ENCODE measurements around the gene RYR3.
A peak's percentile ranks its signal among the peaks of the same experiment; 100 is the strongest.

The RYR3 gene

DNA sequence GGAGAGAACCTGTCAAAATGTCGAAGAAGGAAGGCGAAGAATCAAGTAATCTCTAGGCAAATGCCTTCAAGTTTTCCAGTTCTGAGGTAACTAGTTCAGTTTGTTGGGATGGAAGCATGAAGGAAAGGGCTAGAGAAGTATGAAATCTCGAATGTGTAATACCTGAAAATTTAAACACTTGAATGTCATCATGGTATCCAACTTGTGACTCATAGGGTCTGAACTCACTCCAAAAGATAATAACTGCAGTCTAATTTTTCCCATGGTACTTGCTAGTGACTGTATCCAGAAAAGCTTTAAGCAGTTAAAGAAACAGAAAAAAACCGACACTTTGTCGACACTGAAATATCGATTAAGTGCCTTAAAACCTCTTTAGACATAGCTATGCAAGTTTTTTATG lies 554.6 kb downstream of the RYR3 start:
- peak overlapping the region; percentile 72 for H3K27ac ChIP-seq

DNA sequence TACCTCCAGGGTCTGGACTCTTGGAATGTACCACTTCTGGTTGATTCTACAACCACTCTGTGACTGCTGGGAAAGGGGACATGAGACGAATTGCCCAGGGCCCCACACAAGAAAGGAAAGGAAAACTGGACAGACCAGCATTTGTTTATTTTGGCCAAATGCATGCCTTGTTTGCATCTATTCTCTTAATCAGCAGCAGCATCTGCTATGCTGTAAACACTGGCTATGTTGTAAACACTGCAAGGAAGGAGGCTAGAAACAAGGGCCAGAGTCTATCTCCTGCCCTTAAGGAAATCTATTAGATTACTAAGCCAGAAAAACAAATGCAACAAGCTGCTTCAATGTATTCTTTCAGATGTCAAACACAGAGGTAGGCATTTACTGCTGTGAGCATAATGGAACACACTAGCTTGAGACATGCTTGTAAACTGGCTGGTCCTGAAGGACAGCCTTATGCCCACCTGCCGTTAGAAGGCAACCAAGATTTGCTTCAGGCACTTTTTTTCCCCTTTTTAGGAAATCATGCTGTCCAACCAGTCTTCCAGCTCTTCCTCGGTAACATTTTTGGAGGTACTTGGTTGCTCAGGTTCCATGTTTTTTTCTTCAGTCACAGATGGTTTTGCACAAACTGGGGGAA lies 555.5 kb downstream of the RYR3 start:
- H3K27ac ChIP-seq, result peak overlapping the region; percentile 72
- TF ChIP-seq, protein P1, sequence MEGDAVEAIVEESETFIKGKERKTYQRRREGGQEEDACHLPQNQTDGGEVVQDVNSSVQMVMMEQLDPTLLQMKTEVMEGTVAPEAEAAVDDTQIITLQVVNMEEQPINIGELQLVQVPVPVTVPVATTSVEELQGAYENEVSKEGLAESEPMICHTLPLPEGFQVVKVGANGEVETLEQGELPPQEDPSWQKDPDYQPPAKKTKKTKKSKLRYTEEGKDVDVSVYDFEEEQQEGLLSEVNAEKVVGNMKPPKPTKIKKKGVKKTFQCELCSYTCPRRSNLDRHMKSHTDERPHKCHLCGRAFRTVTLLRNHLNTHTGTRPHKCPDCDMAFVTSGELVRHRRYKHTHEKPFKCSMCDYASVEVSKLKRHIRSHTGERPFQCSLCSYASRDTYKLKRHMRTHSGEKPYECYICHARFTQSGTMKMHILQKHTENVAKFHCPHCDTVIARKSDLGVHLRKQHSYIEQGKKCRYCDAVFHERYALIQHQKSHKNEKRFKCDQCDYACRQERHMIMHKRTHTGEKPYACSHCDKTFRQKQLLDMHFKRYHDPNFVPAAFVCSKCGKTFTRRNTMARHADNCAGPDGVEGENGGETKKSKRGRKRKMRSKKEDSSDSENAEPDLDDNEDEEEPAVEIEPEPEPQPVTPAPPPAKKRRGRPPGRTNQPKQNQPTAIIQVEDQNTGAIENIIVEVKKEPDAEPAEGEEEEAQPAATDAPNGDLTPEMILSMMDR (IDR thresholded peaks at IDR 0.05), result no peak
- no peak for TF ChIP-seq ZFX (IDR thresholded peaks at IDR 0.05; ENCODE audit: borderline replicate concordance)

More for the DNA sequence above, 554.6 kb downstream of the RYR3 start:
- TF ChIP-seq, protein P1 (IDR thresholded peaks at IDR 0.05), result no peak
- TF ChIP-seq ZFX (IDR thresholded peaks at IDR 0.05; ENCODE audit: borderline replicate concordance), result no peak

DNA sequence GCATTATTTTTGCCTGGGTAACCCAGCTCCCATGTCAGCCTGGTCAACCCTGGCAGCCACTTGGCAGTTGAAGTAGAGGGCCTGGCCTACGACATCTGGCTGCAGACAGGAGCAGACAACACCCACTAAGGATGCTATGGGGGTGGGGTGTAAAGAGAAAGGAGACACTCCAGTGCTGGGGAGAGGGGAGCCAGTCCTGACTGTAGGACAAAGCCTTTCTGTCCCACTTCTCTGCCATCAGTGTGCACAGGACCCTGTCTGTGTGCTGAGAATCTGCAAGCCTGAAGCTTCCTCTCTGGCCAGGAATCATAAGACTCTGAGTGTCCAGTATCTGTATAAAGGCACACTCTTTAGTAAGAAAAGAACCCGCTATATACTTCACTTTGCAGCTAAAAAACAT lies 561.2 kb downstream of the RYR3 start:
- no peak overlapping the region for H3K27ac ChIP-seq
- TF ChIP-seq ZFX (IDR thresholded peaks at IDR 0.05; ENCODE audit: borderline replicate concordance), result no peak
- TF ChIP-seq, protein P1 (IDR thresholded peaks at IDR 0.05), result no peak

DNA sequence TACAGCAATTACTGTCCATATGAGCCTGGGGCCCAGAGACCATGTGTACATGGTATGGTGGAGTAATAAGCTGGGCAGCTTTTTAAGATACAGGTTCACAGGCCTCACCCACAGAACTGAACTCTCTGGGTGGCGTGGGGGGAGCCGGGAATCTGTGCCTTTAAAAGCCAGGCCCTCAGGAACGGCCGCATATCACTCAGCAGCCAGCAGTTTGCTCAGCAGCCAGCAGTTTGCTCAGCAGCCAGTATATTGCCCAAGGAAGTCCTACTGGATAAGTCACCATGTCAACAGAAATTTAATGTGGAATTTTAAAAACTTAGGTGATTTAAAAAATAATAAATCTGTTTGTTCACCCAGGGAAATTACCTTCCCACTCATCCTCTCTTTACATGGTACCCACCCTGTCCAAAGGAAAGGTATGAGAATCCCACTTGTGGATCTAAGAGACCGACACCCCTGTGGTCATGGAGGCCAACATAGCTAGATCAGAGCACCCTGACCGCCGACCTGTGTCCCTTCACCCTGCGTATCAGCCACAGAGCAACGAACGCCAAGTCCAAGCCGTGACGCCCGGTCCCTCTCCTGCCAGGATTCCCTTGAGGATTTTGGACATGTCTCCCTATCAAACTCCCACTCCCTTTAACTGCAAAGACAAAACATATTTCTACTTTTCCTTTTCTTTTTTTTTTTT lies 561.8 kb downstream of the RYR3 start:
- no peak overlapping the region for H3K27ac ChIP-seq
- no peak for TF ChIP-seq ZFX (IDR thresholded peaks at IDR 0.05; ENCODE audit: borderline replicate concordance)
- TF ChIP-seq, protein P1 (IDR thresholded peaks at IDR 0.05), result no peak

DNA sequence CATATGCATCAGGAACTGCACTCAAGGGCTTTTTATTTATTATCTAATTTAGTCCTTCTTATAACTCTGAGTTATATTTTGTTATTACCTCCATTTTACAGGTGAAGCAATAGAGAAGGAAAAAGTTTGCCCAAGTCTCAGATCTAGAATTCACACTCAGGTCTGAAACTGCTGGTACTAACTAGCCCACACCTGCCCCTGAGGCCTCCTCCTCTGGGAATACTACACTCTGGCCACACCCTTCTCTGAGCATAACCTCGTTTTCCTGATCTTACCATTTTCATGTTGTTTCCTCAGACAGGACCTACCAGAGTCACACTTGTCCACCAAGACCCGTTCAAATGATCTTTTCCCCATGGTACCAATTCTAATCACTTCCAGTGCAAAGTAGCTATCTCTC lies 563.4 kb downstream of the RYR3 start:
- TF ChIP-seq ZFX (IDR thresholded peaks at IDR 0.05; ENCODE audit: borderline replicate concordance), result no peak
- TF ChIP-seq, protein P1 (IDR thresholded peaks at IDR 0.05), result no peak

DNA sequence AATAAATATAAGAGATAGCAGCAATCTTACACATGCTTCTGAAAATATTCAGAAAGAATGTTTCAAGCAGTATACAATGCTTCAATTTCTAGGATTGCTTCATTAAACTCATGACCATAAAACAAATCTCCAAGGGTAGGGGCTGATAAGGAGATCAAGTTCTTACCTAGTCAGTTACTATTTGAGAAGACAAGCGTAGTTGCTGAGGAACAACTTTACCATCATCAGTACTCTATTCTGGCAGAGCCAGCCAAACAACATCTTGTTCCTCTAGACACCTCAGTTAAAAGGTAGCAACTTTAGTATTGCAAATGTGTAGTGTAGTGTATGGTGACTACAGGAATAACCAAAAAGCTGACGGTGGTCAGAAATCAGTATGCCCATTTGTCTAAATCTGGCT lies 572.2 kb downstream of the RYR3 start:
- no peak overlapping the region for H3K27ac ChIP-seq
- TF ChIP-seq ZFX (IDR thresholded peaks at IDR 0.05; ENCODE audit: borderline replicate concordance), result no peak
- TF ChIP-seq, protein P1 (IDR thresholded peaks at IDR 0.05), result no peak

More for the DNA sequence above, 563.4 kb downstream of the RYR3 start:
- H3K27ac ChIP-seq, result no peak overlapping the region

DNA sequence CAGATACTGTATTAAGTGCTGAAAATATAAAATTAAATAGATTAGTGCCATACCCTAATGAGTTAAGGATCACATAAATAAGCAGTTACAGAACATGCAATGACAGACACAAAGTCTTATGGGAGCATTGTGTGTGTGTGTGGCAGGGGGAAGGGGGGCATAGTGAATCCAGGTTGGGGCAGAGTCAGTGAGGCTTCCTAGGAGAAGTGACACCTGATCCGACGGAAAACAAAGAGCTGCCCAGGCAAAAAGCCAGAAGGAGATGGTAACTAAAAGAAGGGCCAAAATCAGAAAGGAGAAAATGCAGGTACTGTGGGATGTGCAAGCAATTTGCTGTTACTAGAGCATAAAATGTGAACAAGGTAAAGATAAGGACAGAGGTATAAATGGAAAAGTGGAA lies 577.4 kb downstream of the RYR3 start:
- TF ChIP-seq ZFX (IDR thresholded peaks at IDR 0.05; ENCODE audit: borderline replicate concordance), result no peak
- TF ChIP-seq, protein P1 (IDR thresholded peaks at IDR 0.05), result no peak
- H3K27ac ChIP-seq, result no peak overlapping the region
